ENCODE data around the gene PI4K2A.

The PI4K2A gene

DNA sequence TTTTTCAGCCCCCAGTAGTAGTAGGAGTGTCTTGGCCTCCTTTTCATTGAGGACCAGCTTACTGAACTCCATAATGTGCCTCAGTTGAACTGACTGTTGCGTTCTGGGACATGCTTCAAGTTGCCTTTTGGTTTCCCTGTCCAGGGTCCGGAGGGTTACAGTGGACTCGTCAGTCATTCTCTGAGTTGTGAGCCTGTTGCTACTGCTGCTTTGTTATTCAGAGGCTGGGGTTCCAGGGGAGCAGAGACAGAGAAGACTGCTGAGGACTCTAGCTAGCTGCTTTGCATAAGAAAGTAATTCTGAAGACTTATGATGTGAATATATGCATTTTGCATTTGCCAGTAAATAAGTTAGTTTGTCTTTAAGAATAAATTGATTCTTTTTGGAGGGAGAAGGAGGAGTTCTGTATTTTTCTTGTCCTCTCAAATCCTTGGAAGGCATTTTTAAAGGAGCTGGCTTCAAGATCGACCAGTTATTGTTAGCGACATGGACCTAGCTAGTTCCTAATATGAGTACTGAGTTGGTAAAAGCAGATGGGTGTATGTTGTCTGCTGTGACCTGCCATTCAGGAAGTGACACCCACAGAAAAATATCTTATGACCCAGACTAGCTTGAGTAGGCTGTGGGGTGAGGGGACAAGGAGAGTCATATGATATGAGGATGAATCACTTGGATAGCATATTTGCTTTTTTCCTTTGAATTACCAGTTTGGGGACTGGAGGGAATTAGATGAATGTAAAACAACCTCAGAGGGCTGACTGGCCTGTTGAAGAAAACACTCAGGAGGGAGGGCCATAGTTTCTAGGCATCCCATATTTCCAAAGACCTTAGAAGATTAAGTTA, 8.3 kb downstream of the PI4K2A start:
- TF ChIP-seq, protein P1, sequence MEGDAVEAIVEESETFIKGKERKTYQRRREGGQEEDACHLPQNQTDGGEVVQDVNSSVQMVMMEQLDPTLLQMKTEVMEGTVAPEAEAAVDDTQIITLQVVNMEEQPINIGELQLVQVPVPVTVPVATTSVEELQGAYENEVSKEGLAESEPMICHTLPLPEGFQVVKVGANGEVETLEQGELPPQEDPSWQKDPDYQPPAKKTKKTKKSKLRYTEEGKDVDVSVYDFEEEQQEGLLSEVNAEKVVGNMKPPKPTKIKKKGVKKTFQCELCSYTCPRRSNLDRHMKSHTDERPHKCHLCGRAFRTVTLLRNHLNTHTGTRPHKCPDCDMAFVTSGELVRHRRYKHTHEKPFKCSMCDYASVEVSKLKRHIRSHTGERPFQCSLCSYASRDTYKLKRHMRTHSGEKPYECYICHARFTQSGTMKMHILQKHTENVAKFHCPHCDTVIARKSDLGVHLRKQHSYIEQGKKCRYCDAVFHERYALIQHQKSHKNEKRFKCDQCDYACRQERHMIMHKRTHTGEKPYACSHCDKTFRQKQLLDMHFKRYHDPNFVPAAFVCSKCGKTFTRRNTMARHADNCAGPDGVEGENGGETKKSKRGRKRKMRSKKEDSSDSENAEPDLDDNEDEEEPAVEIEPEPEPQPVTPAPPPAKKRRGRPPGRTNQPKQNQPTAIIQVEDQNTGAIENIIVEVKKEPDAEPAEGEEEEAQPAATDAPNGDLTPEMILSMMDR (IDR thresholded peaks at IDR 0.05) = no peak

DNA sequence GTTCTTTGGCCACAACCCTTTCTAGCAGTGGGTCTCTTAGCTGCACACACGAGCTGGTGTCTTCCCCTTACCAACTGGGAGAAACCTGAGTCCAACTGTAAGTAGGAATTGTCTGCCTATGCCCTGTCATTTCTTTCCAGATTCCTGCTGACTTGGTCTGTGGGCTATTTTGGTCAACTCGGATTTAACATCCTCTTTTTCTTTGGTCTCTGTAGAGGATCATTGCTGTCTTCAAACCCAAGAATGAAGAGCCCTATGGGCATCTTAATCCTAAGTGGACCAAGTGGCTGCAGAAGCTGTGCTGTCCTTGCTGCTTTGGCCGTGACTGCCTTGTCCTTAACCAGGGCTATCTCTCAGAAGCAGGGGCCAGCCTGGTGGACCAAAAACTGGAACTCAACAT, 10.3 kb downstream of the PI4K2A start:
- TF ChIP-seq, protein P1 (IDR thresholded peaks at IDR 0.05) = no peak

DNA sequence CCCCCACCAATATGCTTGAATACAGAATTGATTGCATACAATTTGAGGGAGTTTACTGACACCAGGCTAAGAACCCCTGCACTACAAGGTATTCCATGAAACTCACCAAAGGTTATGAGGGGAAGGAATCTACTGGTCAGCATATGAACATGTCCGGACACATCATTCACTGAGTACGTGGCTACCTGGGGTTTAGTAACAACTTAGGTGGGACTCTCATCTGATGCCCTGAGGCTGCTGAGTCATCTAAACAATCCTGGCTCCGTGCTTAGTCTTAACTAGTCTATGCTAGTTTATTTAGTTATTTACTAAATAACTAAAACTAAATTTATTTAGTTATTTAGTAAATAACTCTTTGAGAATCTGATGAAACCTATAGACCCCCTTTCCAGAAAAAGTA, 11.3 kb downstream of the PI4K2A start:
- TF ChIP-seq, protein P1 (IDR thresholded peaks at IDR 0.05) = no peak

DNA sequence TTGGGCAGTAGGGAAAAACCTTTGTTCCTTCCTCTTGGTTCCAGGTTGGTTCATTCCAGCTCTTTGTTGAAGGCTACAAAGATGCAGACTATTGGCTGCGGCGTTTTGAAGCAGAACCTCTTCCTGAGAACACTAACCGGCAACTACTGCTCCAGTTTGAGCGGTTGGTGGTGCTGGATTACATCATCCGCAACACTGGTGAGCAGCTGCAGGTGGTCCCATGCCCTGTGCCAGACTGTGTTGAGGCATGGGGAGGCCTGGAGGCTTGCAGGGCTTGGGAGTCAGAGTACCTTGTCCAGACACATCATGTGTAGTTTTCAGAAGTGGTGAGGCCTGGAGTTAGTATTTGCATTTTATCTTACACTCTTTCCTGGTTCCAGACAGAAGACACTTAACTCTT, 16.3 kb downstream of the PI4K2A start:
- TF ChIP-seq, protein P1 (IDR thresholded peaks at IDR 0.05) = no peak

DNA sequence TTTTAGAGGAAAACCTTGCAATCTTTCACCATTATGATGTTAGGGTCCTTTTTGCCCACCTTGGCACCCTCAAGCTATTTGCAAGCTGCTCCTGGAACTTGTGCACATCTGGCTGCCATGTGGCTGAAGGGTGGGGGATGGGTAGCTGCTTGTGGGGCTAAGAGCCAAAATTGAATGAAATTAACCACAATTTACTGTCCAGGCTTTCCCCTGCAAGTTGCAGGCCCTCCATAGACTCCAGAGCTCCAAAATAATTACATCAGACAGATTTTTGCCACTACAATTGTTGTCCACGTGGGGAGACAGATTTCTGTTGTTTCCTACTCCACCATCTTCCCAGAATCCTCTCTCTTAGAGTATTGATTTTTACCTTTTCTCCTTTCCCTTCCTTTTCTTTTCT, 19.1 kb downstream of the PI4K2A start:
- TF ChIP-seq, protein P1 (IDR thresholded peaks at IDR 0.05) = no peak

DNA sequence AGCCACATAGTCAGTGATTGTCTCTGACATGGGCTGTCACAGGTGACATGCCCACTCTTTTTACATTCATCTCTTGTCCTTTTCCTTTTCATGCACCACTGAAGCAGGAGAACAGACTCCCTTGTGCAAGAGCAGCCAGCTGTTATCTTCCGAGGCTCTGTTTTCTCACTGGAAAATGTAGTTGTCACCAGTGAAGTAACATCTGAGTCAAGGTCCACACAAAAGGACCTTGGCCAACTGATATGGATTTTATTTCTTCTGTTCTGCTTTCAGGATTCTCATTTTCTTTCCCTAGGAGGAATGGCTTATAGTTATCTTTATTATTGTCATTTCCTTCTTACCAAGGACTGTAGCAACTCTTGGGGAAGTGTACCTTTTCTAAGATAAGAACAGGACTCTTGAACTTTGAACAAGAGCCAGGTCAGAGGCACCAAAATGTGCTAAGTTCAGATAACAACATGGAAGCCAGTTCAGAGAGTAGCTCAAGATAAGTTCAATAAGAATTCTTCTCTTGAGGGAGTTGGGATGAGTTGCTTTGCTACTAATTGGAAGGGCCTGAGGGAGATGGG, 23.9 kb downstream of the PI4K2A start:
- TF ChIP-seq, protein P1 (IDR thresholded peaks at IDR 0.05) = no peak

DNA sequence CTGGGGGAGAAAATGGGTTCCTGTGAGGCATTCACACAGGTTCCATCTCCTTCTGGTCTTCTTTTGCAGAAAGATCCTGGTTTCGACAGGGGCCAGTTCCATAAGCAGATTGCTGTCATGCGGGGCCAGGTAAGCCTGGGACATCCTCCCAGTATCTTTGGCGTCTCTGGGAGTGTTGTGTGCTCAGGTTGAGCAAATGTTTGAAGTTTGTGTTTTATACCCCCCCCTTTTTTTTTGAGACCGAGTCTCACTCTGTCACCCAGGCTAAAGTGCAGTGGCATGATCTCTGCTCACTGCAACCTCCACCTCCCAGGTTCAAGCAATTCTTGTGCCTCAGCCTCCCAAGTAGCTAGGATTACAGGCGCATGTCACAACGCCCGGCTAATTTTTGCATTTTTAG, 26.5 kb downstream of the PI4K2A start:
- TF ChIP-seq, protein P1 (IDR thresholded peaks at IDR 0.05) = no peak
